IMR-90 (cell line): ENCODE data around the gene TNS3. TPM values are rescaled to one million over a fixed set of nuclear protein-coding genes. Genes with fewer than 3 reads are reported as not detected.

Experiments used
- polyA plus RNA-seq, 3 experiments: library from polyadenylated mRNA; depleted of rRNA; stranded (reverse); fragments of >200 nt; gene quantifications; 2 replicates each; pipeline ENCODE4 v1.2.3, GENCODE V29; 2012; ENCODE audit warnings: low replicate concordance in 1 of 3
- total RNA-seq: library from RNA; depleted of rRNA; stranded (reverse); fragments of >200 nt; gene quantifications from 2 replicates; pipeline ENCODE4 v1.2.3, GENCODE V29; 2012
- TF ChIP-seq, protein P1 (sequence below): conservative IDR thresholded peaks from 2 replicates; pipeline ENCODE4 v1.5.1; 2012; ENCODE audit warnings: mild to moderate bottlenecking, low read depth, low read length, improper control_type of control experiment
- TF ChIP-seq, protein P2 (sequence below): fragments of 150-350 bp; IDR thresholded peaks from 2 replicates; pipeline ENCODE4 v1.6.1; 2017; ENCODE audit warnings: mild to moderate bottlenecking, antibody characterized with exemption, low read length, low read depth

TNS3 gene
- total and polyA plus RNA-seq, 2 of the 4 experiments (the other 2 are of a cell fraction): 64.3 to 79.2 TPM

DNA sequence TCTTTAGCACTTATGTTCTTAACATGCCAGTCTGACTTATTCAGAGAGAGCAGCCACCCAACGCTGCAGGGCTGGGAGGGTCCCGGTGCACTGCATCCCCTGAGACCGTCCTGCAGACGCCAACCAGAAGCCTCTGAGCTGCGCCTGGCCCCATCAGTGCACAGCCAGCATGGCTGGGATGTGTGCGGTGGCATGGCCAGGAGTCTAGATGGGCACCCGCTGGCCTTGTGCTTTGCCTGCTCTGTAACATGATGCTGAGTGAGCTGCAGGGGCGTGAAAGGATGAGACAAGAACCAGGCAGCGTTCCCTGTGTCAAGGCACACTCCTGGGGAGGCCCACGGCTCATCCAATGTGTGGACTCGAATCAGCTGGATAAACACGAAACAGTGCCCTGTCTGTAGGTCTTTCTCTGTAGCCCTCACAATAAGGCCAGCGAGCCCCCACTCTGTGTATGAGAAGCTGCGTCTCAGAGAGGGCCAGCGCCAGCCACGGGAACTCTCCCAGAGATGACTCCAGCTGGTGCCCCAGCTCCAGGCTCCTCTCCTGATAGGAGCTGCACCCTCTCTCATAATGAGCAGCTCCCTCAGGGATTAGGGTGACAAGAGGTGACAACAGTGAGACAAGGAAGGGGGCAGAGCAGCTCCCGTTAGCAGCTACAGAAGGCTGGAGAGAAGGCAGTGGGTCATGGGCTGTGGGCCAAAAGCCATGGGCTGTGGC, 96.8 kb downstream of the TNS3 start (continued):
- TF ChIP-seq, protein P1, sequence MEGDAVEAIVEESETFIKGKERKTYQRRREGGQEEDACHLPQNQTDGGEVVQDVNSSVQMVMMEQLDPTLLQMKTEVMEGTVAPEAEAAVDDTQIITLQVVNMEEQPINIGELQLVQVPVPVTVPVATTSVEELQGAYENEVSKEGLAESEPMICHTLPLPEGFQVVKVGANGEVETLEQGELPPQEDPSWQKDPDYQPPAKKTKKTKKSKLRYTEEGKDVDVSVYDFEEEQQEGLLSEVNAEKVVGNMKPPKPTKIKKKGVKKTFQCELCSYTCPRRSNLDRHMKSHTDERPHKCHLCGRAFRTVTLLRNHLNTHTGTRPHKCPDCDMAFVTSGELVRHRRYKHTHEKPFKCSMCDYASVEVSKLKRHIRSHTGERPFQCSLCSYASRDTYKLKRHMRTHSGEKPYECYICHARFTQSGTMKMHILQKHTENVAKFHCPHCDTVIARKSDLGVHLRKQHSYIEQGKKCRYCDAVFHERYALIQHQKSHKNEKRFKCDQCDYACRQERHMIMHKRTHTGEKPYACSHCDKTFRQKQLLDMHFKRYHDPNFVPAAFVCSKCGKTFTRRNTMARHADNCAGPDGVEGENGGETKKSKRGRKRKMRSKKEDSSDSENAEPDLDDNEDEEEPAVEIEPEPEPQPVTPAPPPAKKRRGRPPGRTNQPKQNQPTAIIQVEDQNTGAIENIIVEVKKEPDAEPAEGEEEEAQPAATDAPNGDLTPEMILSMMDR: no peak
- TF ChIP-seq, protein P2, sequence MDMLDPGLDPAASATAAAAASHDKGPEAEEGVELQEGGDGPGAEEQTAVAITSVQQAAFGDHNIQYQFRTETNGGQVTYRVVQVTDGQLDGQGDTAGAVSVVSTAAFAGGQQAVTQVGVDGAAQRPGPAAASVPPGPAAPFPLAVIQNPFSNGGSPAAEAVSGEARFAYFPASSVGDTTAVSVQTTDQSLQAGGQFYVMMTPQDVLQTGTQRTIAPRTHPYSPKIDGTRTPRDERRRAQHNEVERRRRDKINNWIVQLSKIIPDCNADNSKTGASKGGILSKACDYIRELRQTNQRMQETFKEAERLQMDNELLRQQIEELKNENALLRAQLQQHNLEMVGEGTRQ: no peak
